ENCODE results near the gene NPIPB8.
"Not testable (repeated sequence)": the region's sequence is repeated elsewhere in the genome, so short reads cannot be mapped to it uniquely, and the experiment has no call there.

The NPIPB8 gene

DNA sequence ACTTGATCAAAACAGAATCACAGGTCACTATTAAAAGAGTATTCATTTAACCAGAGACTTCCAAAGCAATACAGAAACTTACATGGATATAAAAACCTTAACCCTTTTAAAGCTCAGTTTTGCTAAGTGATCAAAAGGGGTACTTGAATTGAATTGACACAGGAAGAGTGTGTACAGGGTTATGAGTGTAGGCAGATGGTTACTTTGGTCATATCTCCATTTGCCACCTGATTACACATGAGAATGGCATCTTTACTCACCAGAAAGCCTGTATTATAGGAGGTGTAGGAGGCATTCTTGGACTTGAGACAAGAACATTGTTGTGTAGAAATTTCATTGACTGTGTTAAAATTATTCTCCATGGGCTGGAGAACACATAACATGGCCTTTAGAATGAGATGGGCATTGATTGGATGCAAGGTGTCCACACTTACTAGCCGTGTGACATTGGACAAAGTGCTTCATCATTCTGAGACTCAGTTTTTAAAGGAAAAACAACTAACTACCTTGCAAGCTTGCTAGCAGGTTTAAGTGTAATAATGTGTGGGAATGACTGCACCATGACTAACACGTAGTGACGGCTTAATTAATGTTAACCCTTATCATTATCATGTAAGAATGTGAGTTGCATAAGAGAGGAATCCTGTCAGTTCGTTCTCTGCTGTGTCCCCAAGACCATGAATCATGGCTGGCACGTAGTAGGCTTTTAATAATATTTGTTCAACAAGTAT, 1.6 kb upstream of the NPIPB8 start:
- not testable (repeated sequence) for DNase-seq

DNA sequence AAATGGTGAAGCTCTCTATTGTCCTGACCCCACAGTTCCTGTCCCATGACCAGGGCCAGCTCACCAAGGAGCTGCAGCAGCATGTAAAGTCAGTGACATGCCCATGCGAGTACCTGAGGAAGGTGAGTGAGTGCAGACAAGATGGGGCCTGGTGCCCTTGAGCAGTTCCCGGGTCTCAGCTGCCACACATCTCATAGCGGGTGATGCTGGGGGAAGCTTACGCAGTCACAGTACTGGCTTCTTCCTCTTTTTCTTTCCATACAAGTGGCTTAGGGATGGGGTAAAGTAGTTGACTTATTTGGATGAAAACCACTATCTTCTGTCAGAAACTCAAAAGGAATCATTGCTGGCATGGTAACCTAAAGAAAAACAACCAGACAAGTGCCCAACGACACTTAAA, 494 bp downstream of the NPIPB8 start:
- DNase-seq = not testable (repeated sequence)

DNA sequence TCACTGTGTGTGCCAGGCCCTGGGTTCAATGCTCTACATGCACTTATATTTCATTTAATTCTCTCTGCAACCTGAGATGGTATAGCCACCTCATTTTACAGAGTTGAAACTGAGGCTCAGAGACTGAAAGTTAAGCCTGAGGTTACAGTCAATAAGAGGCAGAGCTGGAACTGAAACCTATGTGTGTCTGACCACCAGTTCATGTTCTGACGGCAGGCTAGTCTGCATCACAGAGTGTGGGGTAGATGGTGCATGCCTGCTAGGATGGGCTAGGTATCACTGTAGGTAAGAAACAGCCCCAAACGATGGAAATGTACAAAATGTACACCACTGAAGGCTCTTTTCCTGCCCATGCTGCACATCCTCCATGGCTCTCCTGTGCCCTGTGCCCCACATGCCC, 2.1 kb downstream of the NPIPB8 start:
- not testable (repeated sequence) for DNase-seq

DNA sequence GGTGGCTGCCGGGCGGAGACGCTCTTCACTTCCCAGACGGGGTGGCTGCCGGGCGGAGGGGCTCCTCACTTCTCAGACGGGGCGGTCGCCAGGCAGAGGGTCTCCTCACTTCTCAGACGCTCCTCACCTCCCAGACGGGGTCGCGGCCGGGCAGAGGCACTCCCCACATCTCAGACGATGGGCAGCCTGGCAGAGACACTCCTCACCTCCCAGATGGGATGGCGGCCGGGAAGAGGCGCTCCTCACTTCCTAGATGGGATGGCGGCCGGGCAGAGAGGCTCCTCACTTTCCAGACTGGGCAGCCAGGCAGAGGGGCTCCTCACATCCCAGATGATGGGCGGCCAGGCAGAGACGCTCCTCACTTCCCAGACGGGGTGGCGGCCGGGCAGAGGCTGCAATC, 28.4 kb downstream of the NPIPB8 start:
- DNase-seq = not testable (repeated sequence)

DNA sequence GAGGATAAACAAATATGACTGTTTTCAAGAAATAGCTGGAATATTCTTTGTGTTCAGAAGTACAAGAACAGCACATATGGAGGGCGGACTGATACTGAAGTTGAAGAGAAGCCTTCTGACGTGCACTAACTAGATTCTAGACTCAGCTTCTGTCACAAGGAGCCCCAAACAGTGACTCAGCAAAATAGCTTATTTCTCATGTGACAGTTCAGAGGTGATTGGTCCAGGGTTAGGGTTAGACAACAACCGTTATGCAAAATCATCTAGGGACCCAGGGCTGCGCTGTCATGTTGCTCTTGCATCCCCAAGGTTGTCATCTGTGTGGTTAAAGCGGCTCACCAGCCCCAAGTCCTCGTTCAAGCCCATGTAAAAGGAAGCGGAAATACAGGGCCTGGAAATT, 29.6 kb downstream of the NPIPB8 start:
- DNase-seq = not testable (repeated sequence)

DNA sequence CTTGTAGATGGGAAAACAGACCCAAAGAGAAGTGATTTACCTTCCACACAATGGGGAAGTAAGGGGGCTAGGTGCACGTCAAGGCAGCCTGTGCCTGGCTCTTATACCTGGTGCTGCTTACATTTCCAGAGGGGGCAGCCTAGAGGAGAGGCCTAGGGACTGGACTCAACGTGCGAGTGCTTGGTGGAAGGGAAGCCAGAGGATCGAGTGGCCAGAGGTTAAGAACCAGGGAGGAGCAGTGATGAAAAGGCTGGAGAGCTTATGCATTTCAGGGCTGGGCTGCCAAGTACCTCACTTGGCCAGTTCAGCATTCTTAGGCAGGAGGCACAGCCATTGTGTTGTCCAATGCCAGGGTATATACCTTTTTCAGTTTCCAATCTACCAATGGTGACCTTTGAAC, 30.3 kb downstream of the NPIPB8 start:
- DNase-seq = not testable (repeated sequence)

DNA sequence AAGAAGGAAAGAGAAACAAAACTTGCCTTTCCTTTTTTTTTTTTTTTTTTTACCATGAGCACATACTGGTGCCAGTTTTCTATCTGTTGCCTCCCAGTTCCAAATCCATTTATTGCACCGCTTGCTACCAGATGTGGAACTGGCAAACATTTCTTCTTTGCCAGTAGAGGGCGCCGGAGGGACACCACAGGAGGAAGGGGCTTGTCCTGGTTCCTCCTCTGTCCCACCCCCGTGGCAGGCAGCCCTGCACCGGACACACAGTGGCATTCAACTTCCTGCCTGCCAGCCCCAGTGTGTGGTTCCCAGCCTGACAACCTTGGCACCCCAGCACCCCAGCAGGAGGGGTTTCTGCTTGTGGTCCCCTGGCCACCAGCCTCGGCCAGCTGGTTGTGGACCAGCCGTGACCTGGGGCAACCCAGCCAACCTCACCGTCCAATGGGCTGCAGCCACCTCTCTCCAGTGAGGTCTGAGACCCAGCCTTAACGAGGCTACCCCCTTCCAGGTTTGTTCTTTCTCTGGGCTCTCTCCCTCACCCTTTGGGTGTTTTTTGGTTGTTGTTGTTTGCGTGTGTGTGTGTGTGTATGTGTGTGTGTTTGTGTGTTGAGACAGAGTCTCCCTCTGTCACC, 50.6 kb downstream of the NPIPB8 start:
- not testable (repeated sequence) for DNase-seq

DNA sequence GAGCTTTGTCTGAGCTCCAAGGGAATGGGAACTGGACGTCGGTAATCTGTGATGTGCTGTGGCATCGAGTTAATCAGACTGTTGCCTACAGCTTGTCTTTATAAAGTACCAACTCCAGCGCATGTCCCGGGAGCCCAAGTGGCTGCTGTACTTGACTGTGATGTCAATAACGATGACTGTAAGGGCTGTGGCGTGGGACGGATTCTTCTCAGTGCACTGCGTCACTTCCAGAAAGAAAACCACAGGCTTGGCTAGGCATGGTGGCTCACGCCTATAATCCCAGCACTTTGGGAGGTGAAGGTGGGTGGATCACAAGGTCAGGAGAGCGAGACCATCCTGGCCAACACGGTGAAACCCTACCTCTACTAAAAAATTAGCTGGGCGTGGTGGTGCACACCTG, 51.6 kb downstream of the NPIPB8 start:
- DNase-seq = not testable (repeated sequence)

DNA sequence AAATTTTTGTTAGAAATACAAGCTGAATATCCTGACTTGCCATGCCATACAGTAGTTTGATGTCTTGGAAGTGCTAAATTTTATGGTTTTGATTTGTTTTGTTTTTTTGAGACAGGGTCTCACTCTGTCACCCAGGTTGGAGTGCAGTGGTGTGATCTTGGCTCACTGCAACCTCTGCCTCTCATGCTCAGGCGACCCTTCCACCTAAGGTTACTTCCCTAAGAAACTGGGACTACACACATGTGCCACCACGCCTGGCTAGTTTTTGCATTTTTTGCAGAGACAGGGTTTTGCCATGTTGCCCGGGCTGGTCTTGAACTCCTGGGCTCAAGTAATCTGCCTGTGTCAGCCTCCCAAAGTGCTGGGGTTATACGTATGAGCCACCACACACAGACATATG, 53.9 kb downstream of the NPIPB8 start:
- DNase-seq = not testable (repeated sequence)

DNA sequence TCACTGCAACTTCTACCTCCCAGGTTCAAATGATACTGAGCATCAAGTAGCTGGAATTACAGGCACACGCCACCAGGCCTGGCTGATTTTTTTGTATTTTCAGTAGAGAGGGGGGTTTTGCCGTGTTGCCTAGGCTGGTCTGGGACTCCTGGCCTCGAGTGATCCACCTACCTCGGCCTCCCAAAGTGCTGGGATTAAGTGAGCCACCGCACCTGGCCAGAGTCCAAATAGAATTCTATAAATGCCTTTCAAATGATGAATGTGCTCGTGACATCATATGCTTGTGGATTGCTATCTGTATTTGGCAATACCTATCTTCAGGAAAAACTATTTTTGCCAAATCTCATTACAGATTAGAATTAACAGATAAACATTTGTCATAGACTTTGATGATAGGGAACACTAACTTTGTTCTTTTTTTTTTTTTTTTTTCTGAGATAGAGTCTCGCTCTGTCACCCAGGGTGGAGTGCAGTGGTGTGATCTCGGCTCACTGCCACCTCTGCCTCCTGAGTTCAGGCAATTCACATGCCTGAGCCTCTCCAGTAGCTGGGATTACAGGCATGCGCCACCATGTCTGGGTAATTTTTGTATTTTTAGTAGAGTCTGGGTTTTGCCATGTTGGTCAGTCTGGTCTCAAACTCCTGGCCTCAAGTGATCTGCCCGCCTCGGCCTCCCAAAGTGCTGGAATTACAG, 55.5 kb downstream of the NPIPB8 start:
- not testable (repeated sequence) for DNase-seq

DNA sequence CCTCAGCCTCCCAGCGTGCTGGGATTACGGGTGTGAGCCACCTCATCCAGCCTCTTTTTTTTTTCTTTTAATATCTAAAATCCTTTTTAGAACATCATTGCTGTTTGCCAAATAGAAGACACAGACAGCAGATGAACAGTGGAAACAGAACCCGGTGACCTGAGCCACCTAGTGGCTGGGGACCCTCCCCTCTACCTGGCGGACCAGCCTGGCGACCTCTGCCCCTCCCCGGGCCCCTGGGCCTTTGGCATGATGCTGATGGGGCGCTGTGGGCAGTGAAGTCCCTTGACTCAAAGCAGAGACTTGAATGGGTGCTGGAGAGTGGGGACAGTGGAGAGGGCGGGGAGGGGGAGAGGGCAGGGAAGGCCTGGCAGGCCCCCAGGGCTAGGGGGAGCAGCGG, 61.9 kb downstream of the NPIPB8 start:
- not testable (repeated sequence) for DNase-seq

DNA sequence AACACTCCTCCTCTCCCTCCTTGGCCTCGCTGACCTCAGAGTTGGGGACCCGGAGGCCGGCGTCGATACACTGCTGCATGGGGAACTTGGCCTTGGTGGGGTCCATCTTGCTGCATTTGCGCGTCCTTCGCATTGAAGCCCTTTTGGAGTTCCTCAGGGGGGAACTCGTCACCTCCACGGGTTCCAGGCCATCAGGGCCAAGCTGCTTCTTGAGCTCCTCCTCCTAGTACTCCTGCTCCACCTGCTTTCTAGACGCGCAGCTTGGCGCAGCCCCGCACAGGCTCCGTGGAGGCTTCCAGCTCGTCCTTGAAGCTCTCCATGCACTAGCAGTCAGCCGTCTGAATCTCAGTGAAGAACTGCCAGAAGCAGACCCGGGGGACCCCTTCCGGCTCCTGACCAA, 62.5 kb downstream of the NPIPB8 start:
- DNase-seq = not testable (repeated sequence)

DNA sequence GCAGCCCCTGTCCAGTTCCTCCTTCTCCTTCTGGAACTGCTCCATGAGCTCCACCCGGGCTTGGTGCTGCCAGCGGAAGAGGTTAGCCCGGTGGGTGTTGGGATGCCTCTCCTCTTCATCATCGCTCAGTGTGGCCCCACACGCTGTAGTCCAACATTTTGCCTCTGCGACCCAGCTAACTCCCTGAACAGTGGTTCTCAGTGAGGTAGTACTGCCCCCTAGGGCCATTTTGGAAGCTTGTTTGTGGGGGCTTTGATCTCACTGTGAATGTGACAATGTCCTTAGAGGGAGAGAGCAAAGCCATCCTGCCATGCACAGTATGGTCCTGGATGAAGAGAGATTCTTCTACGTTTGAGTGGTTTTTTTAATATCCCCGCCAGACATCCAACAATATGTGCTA, 63.5 kb downstream of the NPIPB8 start:
- not testable (repeated sequence) for DNase-seq

DNA sequence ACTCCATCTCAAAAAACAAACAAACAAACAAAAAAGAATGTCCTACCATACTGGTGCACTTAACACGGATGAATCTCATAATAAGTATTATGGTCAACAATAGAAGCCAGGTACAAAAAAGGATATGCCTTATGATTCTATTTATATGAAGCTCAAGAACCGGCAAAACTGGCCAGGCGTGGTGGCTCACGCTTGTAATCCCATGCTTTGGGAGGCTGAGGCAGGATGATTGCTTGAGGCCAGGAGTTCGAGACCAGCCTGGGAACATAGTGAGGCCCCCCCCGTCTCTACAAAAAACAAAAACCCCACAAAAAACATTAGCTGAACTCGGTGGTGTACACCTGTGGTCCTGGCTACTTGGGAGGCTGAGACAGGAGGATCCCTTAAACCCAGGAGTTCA, 66.4 kb downstream of the NPIPB8 start:
- DNase-seq = not testable (repeated sequence)

All from activated naive CD4-positive, alpha-beta T cell treated with anti-CD3 and anti-CD28 coated beads, Interleukin-2, amount 50 U/mL, for 16 hours (primary cell).